ENCODE data around the gene CTRB1. TPM values are rescaled to one million over a fixed set of nuclear protein-coding genes. Genes with fewer than 3 reads are reported as not detected.

The CTRB1 gene
- total RNA-seq, 1 experiment from 2014 or later = not detected

DNA sequence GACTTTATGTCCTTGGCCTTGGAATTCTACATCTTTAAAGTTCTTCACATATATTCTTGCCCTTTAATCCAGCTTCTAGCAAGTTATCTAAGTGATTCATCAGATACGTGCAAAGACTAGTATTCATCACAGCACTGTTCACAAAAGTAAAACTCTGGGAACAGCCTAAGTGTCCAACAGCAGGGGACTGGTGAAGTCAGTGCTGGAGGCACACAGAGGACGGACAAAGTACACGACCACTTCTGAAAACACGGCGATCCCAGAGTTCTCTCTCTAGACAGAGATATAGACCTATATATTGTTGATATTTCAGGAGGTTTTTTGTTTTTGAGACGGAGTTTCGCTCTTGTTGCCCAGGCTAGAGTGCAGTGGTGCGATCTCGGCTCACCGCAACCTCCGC lies 12.8 kb downstream of the CTRB1 start:
- Mint-ChIP-seq H3K27ac (no peak overlapping the region), H3K4me1 (peaks cover 0 to 5% of the 10 kb centered on the region in 2 experiments; a peak in 3 of 4 replicates), H3K9me3 (no peaks in the 10 kb centered on the region; a peak in 1 of 5 replicates), H3K27me3 (ENCODE audit: low read depth) (no peaks in the 10 kb centered on the region), H3K36me3 (ENCODE audit: insufficient read depth in 1 of 3, low read depth in 3 of 3) (peaks cover 28 to 67% (median 57%) of the 10 kb centered on the region in 3 experiments; a peak in 6 of 7 replicates), H3K4me3 (no peak overlapping the region)
- Histone ChIP-seq H2AFZ (ENCODE audit: low read length) (no peak overlapping the region), H2BK15ac (ENCODE audit: low read depth, low read length) (no peak overlapping the region), H4K20me1 (ENCODE audit: control insufficient read depth, insufficient read depth, insufficient read length) (no peaks in the 10 kb centered on the region), H3K9ac (ENCODE audit: extremely low read depth, insufficient read length, low read length) (no peak overlapping the region), H3T11ph (ENCODE audit: low read length) (no peak overlapping the region), H3K27me3 (ENCODE audit: insufficient read depth, low read length) (no peaks in the 10 kb centered on the region), H2AK5ac (ENCODE audit: insufficient read length, low read length) (no peak overlapping the region), H3K27ac (ENCODE audit: insufficient read length, low read depth, low read length) (no peak overlapping the region), H4K8ac (replicated peaks; ENCODE audit: insufficient read length, low read depth, low read length) (no peak overlapping the region), H3K14ac (ENCODE audit: insufficient read depth, low read length) (no peak overlapping the region), H4K91ac (ENCODE audit: insufficient read length, low read depth, low read length) (no peak overlapping the region), H2BK5ac (ENCODE audit: insufficient read length, low read length) (no peak overlapping the region), H2BK120ac (ENCODE audit: low read depth, low read length, poor library complexity, severe bottlenecking) (no peak overlapping the region), H3K79me2 (ENCODE audit: insufficient read depth, low read length) (no peaks in the 10 kb centered on the region), H3K9me3 (ENCODE audit: control insufficient read depth, low read depth, low read length) (no peaks in the 10 kb centered on the region), H2BK20ac (ENCODE audit: low read depth, low read length, poor library complexity, severe bottlenecking) (no peak overlapping the region), H3K4ac (ENCODE audit: low read depth, low read length) (no peak overlapping the region), H3K4me2 (ENCODE audit: insufficient read depth, insufficient read length, low read length) (no peak overlapping the region), H3K56ac (ENCODE audit: insufficient read length, low read depth, low read length) (no peak overlapping the region), H3K23me2 (ENCODE audit: insufficient read length, low read depth, low read length, poor library complexity, severe bottlenecking) (no peaks in the 10 kb centered on the region), H3K23ac (ENCODE audit: insufficient read length, low read depth, low read length) (no peak overlapping the region), H3K18ac (ENCODE audit: insufficient read length, low read depth, low read length) (no peak overlapping the region), H4K5ac (ENCODE audit: insufficient read length, low read depth, low read length) (no peak overlapping the region), H3K4me1 (ENCODE audit: insufficient read depth, low read length) (no peaks in the 10 kb centered on the region), H2BK12ac (ENCODE audit: insufficient read length, low read depth, low read length) (no peak overlapping the region), H3K79me1 (ENCODE audit: insufficient read depth, low read depth, low read length, poor library complexity, severe bottlenecking) (no peaks in the 10 kb centered on the region)
- WGBS (ENCODE audit: extremely low coverage, insufficient read length, low lambda C conversion rate) = no CpG with 5 or more reads among the region's 11 CpGs
- no peak for DNase-seq
- TF ChIP-seq, protein P1, sequence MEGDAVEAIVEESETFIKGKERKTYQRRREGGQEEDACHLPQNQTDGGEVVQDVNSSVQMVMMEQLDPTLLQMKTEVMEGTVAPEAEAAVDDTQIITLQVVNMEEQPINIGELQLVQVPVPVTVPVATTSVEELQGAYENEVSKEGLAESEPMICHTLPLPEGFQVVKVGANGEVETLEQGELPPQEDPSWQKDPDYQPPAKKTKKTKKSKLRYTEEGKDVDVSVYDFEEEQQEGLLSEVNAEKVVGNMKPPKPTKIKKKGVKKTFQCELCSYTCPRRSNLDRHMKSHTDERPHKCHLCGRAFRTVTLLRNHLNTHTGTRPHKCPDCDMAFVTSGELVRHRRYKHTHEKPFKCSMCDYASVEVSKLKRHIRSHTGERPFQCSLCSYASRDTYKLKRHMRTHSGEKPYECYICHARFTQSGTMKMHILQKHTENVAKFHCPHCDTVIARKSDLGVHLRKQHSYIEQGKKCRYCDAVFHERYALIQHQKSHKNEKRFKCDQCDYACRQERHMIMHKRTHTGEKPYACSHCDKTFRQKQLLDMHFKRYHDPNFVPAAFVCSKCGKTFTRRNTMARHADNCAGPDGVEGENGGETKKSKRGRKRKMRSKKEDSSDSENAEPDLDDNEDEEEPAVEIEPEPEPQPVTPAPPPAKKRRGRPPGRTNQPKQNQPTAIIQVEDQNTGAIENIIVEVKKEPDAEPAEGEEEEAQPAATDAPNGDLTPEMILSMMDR (conservative IDR thresholded peaks at IDR 0.05) = no peak

All from H9 (cell line).